22Rv1 (cell line): ENCODE data around the gene LRIT3.
A peak's percentile ranks its signal among the peaks of the same experiment; 100 is the strongest.

Source experiments
- H3K27ac ChIP-seq: fragments of 450-650 bp; 2 replicates; pipeline ENCODE4 v1.5.1; 2017
- ZFX ChIP-seq: fragments of 450-650 bp; IDR thresholded peaks from 2 replicates; pipeline ENCODE4 v1.6.1; 2017; ENCODE audit warnings: antibody characterized with exemption, borderline replicate concordance
- TF ChIP-seq, protein P1 (sequence below): fragments of 450-650 bp; IDR thresholded peaks from 2 replicates; pipeline ENCODE4 v1.5.1; 2017; ENCODE audit warnings: mild to moderate bottlenecking

Gene LRIT3

DNA sequence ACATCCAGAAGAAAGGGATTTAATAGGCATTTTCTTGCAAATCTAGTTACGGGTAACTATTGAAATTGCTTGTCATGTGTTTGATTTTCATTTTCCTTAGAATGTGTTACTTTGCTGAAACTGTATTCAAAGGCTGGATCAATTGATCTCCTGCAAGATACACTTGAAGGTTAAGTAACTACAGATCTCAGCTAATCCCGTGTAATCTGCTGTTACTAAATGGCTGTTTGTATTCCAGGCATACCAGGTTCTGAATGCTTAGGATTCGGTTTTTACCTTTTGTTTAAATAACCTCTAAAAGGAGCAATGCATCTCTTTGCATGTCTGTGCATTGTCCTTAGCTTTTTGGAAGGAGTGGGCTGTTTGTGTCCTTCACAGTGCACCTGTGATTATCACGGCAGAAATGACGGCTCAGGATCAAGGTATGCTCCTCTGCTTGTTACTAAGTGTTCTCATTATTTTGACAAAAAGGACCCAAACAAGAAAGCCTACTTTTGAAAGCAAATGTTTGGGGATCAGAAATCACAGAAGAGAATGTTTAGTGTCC lies at the start of gene LRIT3:
LRIT3 (plus strand) TSS at position 212 of the 547 bp plus-strand sequence; CDS start at position 307, 95 bp downstream.
- no peak within 1 kb of the TSS for H3K27ac ChIP-seq
- TF ChIP-seq, protein P1, sequence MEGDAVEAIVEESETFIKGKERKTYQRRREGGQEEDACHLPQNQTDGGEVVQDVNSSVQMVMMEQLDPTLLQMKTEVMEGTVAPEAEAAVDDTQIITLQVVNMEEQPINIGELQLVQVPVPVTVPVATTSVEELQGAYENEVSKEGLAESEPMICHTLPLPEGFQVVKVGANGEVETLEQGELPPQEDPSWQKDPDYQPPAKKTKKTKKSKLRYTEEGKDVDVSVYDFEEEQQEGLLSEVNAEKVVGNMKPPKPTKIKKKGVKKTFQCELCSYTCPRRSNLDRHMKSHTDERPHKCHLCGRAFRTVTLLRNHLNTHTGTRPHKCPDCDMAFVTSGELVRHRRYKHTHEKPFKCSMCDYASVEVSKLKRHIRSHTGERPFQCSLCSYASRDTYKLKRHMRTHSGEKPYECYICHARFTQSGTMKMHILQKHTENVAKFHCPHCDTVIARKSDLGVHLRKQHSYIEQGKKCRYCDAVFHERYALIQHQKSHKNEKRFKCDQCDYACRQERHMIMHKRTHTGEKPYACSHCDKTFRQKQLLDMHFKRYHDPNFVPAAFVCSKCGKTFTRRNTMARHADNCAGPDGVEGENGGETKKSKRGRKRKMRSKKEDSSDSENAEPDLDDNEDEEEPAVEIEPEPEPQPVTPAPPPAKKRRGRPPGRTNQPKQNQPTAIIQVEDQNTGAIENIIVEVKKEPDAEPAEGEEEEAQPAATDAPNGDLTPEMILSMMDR = no peak
- no peak for TF ChIP-seq ZFX

GRCh38 chr4:109798866-109799265 lies 49.0 kb upstream of the LRIT3 start:
- no peak overlapping the region for H3K27ac ChIP-seq
- no peak for TF ChIP-seq ZFX
- TF ChIP-seq, protein P1 = no peak

GRCh38 chr4:109801099-109801789 lies 46.7 kb upstream of the LRIT3 start:
- no peak for TF ChIP-seq ZFX
- TF ChIP-seq, protein P1 = no peak
- H3K27ac ChIP-seq = no peak overlapping the region

DNA sequence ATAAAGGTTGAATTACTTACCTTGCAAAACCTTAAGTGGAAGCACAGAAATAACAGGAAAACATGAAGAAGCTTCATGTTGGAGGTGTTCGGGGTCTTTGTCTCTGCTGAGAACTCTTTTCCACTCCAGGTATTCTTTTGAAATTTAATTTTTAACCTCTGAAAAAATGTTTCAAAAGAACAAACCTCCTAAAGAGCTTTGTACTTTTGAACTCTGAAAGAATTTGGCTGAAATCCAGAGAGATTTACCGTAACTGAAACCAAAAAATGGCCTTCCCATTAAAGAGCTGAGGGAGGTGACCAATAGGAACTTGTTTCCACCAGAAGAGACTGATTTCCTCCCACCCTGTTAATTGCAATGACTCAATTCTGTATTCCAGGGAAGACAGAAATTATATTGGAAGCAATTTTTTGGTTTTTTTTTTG lies 46.0 kb upstream of the LRIT3 start, which contains the start of gene CFI:
CFI (minus strand) TSS at position 105 of the 425 bp plus-strand sequence; CDS start at position 77, 28 bp downstream.
- H3K27ac ChIP-seq = no peak within 1 kb of the TSS
- TF ChIP-seq, protein P1 = no peak
- TF ChIP-seq ZFX = no peak

DNA sequence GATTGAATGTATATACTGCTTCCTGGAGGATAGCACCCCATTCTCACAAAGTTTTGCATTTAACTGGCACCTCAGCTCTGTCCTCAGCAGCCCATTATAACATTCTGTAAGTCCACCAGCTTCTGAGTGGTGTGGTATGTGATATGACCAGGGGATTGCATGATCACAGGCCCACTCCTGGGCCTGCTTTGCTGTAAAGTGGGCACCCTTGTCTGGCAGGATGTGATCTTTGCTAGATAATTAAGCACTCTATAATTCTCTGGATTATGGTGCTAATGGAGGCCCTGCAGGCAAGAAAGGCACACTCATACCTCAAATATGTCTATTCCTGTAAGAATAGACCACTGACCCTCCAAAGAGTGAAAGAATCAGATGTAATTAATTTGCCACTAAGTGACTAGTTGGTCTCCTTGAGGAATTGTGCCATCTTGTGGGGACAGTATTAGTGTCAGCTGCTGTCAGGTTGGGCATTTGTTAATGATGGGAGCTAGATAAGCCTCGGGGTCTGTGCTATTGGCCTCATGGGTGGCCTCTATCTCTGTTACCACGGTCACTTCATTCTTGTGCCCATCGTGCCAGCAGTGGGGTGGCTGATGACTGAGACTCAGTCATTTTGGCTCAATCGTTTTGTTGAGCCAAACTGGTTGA lies 43.9 kb upstream of the LRIT3 start:
- no peak for TF ChIP-seq ZFX
- TF ChIP-seq, protein P1 = peak; percentile 70

DNA sequence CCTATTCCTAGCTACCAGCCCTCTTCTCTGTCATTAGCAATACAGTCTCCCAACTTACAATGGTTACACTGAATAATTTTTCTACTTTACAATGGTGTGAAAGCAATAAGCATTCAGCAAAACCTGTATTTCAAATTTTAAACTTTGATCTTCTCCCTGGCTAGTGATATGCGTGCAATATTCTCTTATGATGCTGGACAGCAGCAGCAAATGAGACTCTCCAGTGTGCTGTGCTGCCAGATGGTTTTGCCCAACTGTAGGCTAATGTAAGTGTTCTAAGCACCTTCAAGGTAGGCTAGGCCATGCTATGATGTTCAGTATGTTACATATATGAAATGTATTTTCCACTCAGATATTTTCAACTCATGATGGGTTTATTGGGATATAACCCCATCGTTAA lies 38.3 kb upstream of the LRIT3 start:
- no peak for TF ChIP-seq ZFX
- no peak overlapping the region for H3K27ac ChIP-seq

More for the DNA sequence above, 43.9 kb upstream of the LRIT3 start:
- no peak overlapping the region for H3K27ac ChIP-seq

GRCh38 chr4:109810552-109811387 lies 37.1 kb upstream of the LRIT3 start:
- no peak overlapping the region for H3K27ac ChIP-seq
- no peak for TF ChIP-seq ZFX
- TF ChIP-seq, protein P1 = no peak
